HepG2 (cell line): ENCODE measurements around the gene SKP1. TPM values are rescaled to one million over a fixed set of nuclear protein-coding genes. Genes with fewer than 3 reads are reported as not detected.

Experiments
- AHDC1 ChIP-seq: sonication (generic); formaldehyde crosslinking; IDR thresholded peaks from 2 replicates; pipeline ENCODE4 v1.5.1; 2020; ENCODE audit warnings: mild to moderate bottlenecking, missing genetic modification reagents, borderline replicate concordance
- ATF4 ChIP-seq, 2 experiments: fragments of 450-650 bp in 1 of 2; sonication (generic) in 1 of 2; formaldehyde crosslinking; IDR thresholded peaks; 2 replicates each; pipeline versions ENCODE4 v1.5.0 to v1.8.0; 2020 to 2022; ENCODE audit warnings: mild to moderate bottlenecking in 1 of 2, missing genetic modification reagents in 1 of 2
- ATRX ChIP-seq: sonication (generic); formaldehyde crosslinking; IDR thresholded peaks from 2 replicates; pipeline ENCODE4 v1.4.0; 2020; ENCODE audit warnings: missing genetic modification reagents, borderline replicate concordance
- HNF4A ChIP-seq: sonication (generic); formaldehyde crosslinking; IDR thresholded peaks from 2 replicates; pipeline ENCODE4 v1.4.0; 2020; ENCODE audit warnings: missing genetic modification reagents
- KAT7 ChIP-seq: IDR thresholded peaks from 2 replicates; pipeline ENCODE4 v1.6.1; 2018; ENCODE audit warnings: borderline replicate concordance, missing compliant biosample characterization
- MED1 ChIP-seq: sonication (generic); formaldehyde crosslinking; IDR thresholded peaks from 2 replicates; pipeline ENCODE4 v1.4.0; 2020; ENCODE audit warnings: missing genetic modification reagents
- PCBP2 ChIP-seq: fragments of 200-400 bp; formaldehyde crosslinking; optimal IDR thresholded peaks from 2 replicates; pipeline ENCODE3; 2018; ENCODE audit warnings: low read length, low read depth; ENCODE audit not compliant: poor library complexity, severe bottlenecking
- REST ChIP-seq, 2 experiments: IDR thresholded peaks; 2 replicates each; pipeline ENCODE4 v1.6.1; 2011 to 2012; ENCODE audit warnings: low read length in 2 of 2, borderline replicate concordance in 1 of 2, low read depth in 1 of 2, mild to moderate bottlenecking in 1 of 2, moderate library complexity in 1 of 2
- SALL2 ChIP-seq: sonication (generic); formaldehyde crosslinking; IDR thresholded peaks from 2 replicates; pipeline ENCODE4 v1.8.1; 2023; ENCODE audit warnings: mild to moderate bottlenecking, missing genetic modification reagents, inconsistent platforms
- SIX4 ChIP-seq: sonication (generic); formaldehyde crosslinking; IDR thresholded peaks from 2 replicates; pipeline ENCODE4 v1.4.0; 2020; ENCODE audit warnings: missing genetic modification reagents
- STAG1 ChIP-seq: sonication (generic); formaldehyde crosslinking; IDR thresholded peaks from 2 replicates; pipeline ENCODE4 v1.4.0; 2020; ENCODE audit warnings: missing genetic modification reagents
- TBL1XR1 ChIP-seq: fragments of 150-350 bp; IDR thresholded peaks from 2 replicates; pipeline ENCODE4 v1.6.1; 2014; ENCODE audit warnings: borderline replicate concordance, low read length; ENCODE audit not compliant: partially characterized antibody
- TEAD2 ChIP-seq: sonication (generic); formaldehyde crosslinking; IDR thresholded peaks from 2 replicates; pipeline ENCODE4 v1.9.0; 2021; ENCODE audit warnings: missing genetic modification reagents
- TMF1 ChIP-seq: sonication (generic); formaldehyde crosslinking; IDR thresholded peaks from 2 replicates; pipeline ENCODE4 v1.8.1; 2022; ENCODE audit warnings: low read depth, missing genetic modification reagents
- ZNF260 ChIP-seq: sonication (generic); formaldehyde crosslinking; IDR thresholded peaks from 2 replicates; pipeline ENCODE4 v1.4.0; 2020; ENCODE audit warnings: missing genetic modification reagents, low read depth, mild to moderate bottlenecking, borderline replicate concordance
- ZNF562 ChIP-seq: sonication (generic); formaldehyde crosslinking; IDR thresholded peaks from 2 replicates; pipeline ENCODE4 v1.8.0; 2022; ENCODE audit warnings: missing genetic modification reagents, borderline replicate concordance
- ZNF7 ChIP-seq: IDR thresholded peaks from 2 replicates; pipeline ENCODE4 v1.6.1; 2016; ENCODE audit warnings: missing biosample characterization, missing genetic modification reagents
- ZNF891 ChIP-seq: sonication (generic); formaldehyde crosslinking; IDR thresholded peaks from 2 replicates; pipeline ENCODE4 v1.5.0; 2020; ENCODE audit warnings: mild to moderate bottlenecking, missing genetic modification reagents
- polyA plus RNA-seq, 8 experiments: library from polyadenylated mRNA; depleted of rRNA in 3 of 8; stranded (reverse) in 7 of 8; unstranded in 1 of 8; fragments of >200 nt; fragmentation: Illumina TruSeq in 4 of 8; extraction: Trizol in 4 of 8; gene quantifications; 2 replicates each; pipeline versions ENCODE4 v1.2.1 to v1.2.3, GENCODE V29; 2011 to 2016; ENCODE audit warnings: low read depth in 4 of 8, missing spikeins in 1 of 8, mixed read lengths in 1 of 8; ENCODE audit not compliant: insufficient read depth in 1 of 8
- total RNA-seq, 5 experiments: library from RNA; depleted of rRNA; stranded (reverse); fragments of >200 nt; fragmentation: Illumina TruSeq; extraction: Trizol; gene quantifications; 2 replicates each; pipeline ENCODE4 v1.2.3, GENCODE V29; 2016; ENCODE audit warnings: low read depth in 1 of 5
- TF ChIP-seq, protein P1 (sequence below): IDR thresholded peaks from 2 replicates; pipeline ENCODE4 v1.6.1; 2012; ENCODE audit warnings: inconsistent platforms

SKP1 gene
- total and polyA plus RNA-seq, 2 of the 13 experiments (the other 11 are each of a cell fraction or from before 2014, with no cell fraction given), result 134 to 340 TPM

DNA sequence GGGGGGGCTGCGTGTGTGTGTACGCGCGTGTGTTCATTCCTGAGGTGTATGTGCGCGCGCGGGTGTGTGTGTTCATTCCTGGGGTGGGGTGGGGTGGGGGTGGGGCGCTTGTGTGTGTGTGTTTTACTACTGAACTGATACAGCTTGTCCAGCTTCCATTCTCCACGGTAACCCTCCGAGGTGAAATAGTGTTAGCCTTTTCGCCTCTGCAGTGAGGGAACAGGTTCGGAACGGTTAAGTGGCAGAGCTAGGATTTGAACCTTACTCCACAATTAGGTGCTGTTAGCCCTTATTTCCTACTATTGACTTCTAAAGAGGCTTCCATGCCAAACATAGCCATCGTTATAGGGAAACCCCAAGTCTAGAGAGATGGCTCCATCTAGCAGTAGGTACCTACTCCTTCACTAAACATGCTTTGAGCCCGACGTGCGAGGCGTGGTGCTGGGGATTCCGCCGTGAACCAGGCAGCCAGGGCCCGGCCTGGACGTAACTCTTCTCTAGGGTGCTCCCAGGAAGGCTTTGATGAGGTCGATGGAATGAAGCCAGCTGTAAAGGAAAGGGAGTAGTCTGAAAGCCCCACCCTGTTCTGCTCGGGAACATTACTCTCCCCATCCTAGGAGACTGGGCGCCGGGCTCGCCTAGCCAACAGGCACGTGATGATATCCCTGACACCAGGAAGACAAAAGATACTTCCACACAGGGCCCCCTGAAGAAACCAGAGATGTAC lies 782 bp upstream of the SKP1 start (continued):
- TF ChIP-seq REST (IDR thresholded peaks at IDR 0.05; ENCODE audit: borderline replicate concordance in 1 of 2, low read depth in 1 of 2, low read length in 2 of 2), result no peak
- no peak for TF ChIP-seq AHDC1 (CRISPR knock-in tag)
- no peak for TF ChIP-seq TEAD2
- no peak for TF ChIP-seq ZNF562 (CRISPR knock-in tag)
- TF ChIP-seq ATRX (CRISPR knock-in tag), result no peak
- TF ChIP-seq ATF4 (CRISPR knock-in tag; IDR thresholded peaks at IDR 0.05), result 0 out of 4 replicates have a peak, but pooled peaks of 1 of the 2 experiments have one; percentile 12
- no peak for TF ChIP-seq SIX4 (CRISPR knock-in tag)
- no peak for TF ChIP-seq KAT7 (CRISPR knock-in tag)
- no peak for TF ChIP-seq PCBP2
- TF ChIP-seq SALL2, result 0 out of 2 replicates have a peak, but pooled peaks have one; percentile 7
- no peak for TF ChIP-seq HNF4A (CRISPR knock-in tag)
- TF ChIP-seq ZNF260 (CRISPR knock-in tag), result no peak
- TF ChIP-seq ZNF7 (CRISPR knock-in tag), result no peak
- no peak for TF ChIP-seq TMF1 (CRISPR knock-in tag)
- TF ChIP-seq, protein P1, sequence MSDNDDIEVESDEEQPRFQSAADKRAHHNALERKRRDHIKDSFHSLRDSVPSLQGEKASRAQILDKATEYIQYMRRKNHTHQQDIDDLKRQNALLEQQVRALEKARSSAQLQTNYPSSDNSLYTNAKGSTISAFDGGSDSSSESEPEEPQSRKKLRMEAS, result no peak
- no peak for TF ChIP-seq ZNF891
- no peak for TF ChIP-seq TBL1XR1
- TF ChIP-seq STAG1, result peak; percentile 35
- no peak; the same call in 1 of the 2 replicates for TF ChIP-seq MED1 (CRISPR knock-in tag)
